ENCODE measurements around the gene KDM2B. TPM values are rescaled to one million over a fixed set of nuclear protein-coding genes. Genes with fewer than 3 reads are reported as not detected.

Gene KDM2B
- total and polyA plus RNA-seq, 2 donors (not counting 3 experiments of a cell fraction or from before 2014, with no cell fraction given), result 26.8 to 37.3 TPM

GRCh38 chr12:121532503-121533393 lies 48.1 kb downstream of the KDM2B start:
- FAIRE-seq (no peak), DNase-seq (ENCODE audit: low read depth, low spot score) (no peak)
- Histone ChIP-seq H3K36me3 (ENCODE audit: control insufficient read depth in 2 of 2, extremely low read depth in 1 of 2, insufficient read depth in 2 of 2, low read length in 2 of 2) (peaks cover 0 to 12% of the 10 kb centered on the region in 2 experiments), H3K4me2 (ENCODE audit: insufficient read depth, low read length) (no peak overlapping the region), H3K27ac (ENCODE audit: insufficient read depth, low read depth, low read length) (no peak overlapping the region), H3K9me1 (replicated peaks; ENCODE audit: control insufficient read depth, extremely low read depth, insufficient read depth, low read length) (no peaks in the 10 kb centered on the region), H3K4me1 (ENCODE audit: control insufficient read depth, extremely low read depth, insufficient read depth, low read length) (peaks cover 17% of the 10 kb centered on the region), H3K4me3 (replicated peaks in 1 of 3; ENCODE audit: insufficient read depth in 1 of 3, low read depth in 1 of 3, low read length in 3 of 3) (no peak overlapping the region), H2AFZ (ENCODE audit: low read depth, low read length) (no peak overlapping the region), H3K27me3 (ENCODE audit: control insufficient read depth in 2 of 2, insufficient read depth in 2 of 2, low read length in 2 of 2) (no peaks in the 10 kb centered on the region), H3K79me2 (ENCODE audit: control insufficient read depth, insufficient read depth, low read length) (no peaks in the 10 kb centered on the region), H3K9ac (replicated peaks; ENCODE audit: extremely low read depth, insufficient read depth, low read length) (no peak overlapping the region), H3K9me3 (replicated peaks; ENCODE audit: control insufficient read depth, insufficient read depth, low read length) (no peaks in the 10 kb centered on the region), H4K20me1 (replicated peaks; ENCODE audit: control insufficient read depth, extremely low read depth, insufficient read depth, low read length) (no peaks in the 10 kb centered on the region)
- no peak for TF ChIP-seq MYC (IDR thresholded peaks at IDR 0.05; ENCODE audit: low read depth, low read length)
- TF ChIP-seq EZH2 (IDR thresholded peaks at IDR 0.05; ENCODE audit: borderline replicate concordance, low read depth, low read length, severe bottlenecking), result no peak
- TF ChIP-seq CTCF (IDR thresholded peaks at IDR 0.05; ENCODE audit: extremely low read depth in 1 of 2, insufficient read depth in 1 of 2, low read depth in 1 of 2, low read length in 2 of 2), result no peak
- no peak for TF ChIP-seq POLR2A (IDR thresholded peaks at IDR 0.05; ENCODE audit: low read depth, low read length)
- TF ChIP-seq JUN (IDR thresholded peaks at IDR 0.05; ENCODE audit: borderline replicate concordance, insufficient read depth, insufficient read length, low read depth), result no peak
- no peak for TF ChIP-seq MAX (IDR thresholded peaks at IDR 0.05; ENCODE audit: insufficient read depth, insufficient read length)
- no peak for TF ChIP-seq GATA2 (IDR thresholded peaks at IDR 0.05; ENCODE audit: insufficient read depth, insufficient read length, low read depth, low read length)
- TF ChIP-seq FOS (IDR thresholded peaks at IDR 0.05; ENCODE audit: borderline replicate concordance, insufficient read depth, low read length), result no peak
- no peak for TF ChIP-seq POLR2AphosphoS5 (IDR thresholded peaks at IDR 0.05; ENCODE audit: insufficient read depth, low read depth, low read length)
- intact Hi-C loops (cut with micrococcal nuclease) (no loop called here), dilution Hi-C loops (cut with MboI; ENCODE audit: extremely low pct_ligation_motif_present, low sequenced_read_pairs) (no loop called here)
- POLR2A ChIA-PET, result no interaction called here
- no TSS peak for BruUV-seq (replicated peaks)
- CTCF ChIA-PET, result no interaction called here
